ENCODE data around the gene MICAL3.
"Not testable (repeated sequence)": the region's sequence is repeated elsewhere in the genome, so short reads cannot be mapped to it uniquely, and the experiment has no call there.

Gene MICAL3

DNA sequence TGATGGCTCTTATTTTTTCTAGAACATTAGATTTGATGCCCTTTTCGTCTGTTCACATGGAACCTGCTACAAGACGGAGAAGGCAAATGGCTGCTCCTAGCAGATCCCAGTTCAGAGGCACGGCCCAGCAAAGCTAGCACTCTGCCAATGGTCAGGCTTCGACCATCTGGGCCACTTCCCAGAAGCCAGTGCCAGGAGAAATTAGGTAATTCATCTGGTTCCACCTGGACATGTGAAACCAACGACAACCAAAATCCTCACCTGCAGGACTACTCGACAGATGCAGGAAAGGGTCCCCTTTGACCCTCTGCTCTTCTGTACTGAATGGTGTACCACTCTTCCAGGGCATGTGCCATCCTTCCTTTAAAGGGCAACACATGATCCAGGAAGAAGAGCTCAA lies 25.4 kb downstream of the MICAL3 start:
- Histone ChIP-seq H3K18ac (ENCODE audit: low read length) (no peak overlapping the region), H4K5ac (ENCODE audit: low read length) (no peak overlapping the region)
- no CpG with 5 or more reads among the region's 6 CpGs for WGBS (ENCODE audit: extremely low coverage, insufficient coverage, low lambda C conversion rate)

DNA sequence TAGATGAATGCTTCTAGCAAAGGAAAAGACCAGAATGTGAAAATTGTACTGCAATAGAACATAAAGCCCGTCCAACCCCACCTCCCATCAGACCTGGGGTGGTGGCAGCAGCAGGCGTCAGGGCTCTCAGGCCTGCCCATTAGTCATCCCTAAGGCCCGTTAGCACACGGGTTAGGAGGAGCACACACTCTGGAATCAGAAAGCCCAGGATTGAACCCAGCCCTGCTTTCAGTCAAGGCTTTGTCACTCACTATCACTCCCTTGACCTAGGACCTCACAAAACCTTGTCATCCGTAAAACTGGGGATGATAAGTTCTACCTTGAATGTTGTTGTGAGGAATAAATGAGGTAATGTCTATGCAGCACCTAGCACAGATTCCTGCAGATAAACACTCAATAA lies 26.9 kb downstream of the MICAL3 start:
- Histone ChIP-seq H3K79me2 (ENCODE audit: control insufficient read depth, insufficient read depth, low read length) (peaks cover 27% of the 10 kb centered on the region), H2BK120ac (ENCODE audit: low read depth, low read length) (no peak overlapping the region), H3K4me3 (ENCODE audit: low read length) (no peak overlapping the region), H4K5ac (ENCODE audit: low read length) (no peak overlapping the region), H3K18ac (ENCODE audit: low read length) (no peak overlapping the region), H3K4me1 (ENCODE audit: control insufficient read depth, low read depth, low read length) (no peaks in the 10 kb centered on the region), H3K27ac (ENCODE audit: low read depth, low read length) (no peak overlapping the region), H3K79me1 (ENCODE audit: low read length) (peaks cover 17% of the 10 kb centered on the region), H3K36me3 (ENCODE audit: control insufficient read depth, insufficient read depth, low read length) (no peaks in the 10 kb centered on the region), H3K56ac (ENCODE audit: low read length) (no peak overlapping the region), H3K4me2 (ENCODE audit: low read length) (no peak overlapping the region), H3K23ac (ENCODE audit: low read length) (no peak overlapping the region), H2BK5ac (ENCODE audit: low read length) (no peak overlapping the region), H3K27me3 (ENCODE audit: insufficient read depth, low read length, poor library complexity) (no peaks in the 10 kb centered on the region), H3K4ac (ENCODE audit: low read depth, low read length) (no peak overlapping the region), H2AK5ac (ENCODE audit: low read length) (no peak overlapping the region), H4K8ac (ENCODE audit: low read depth, low read length) (no peak overlapping the region), H3K9ac (ENCODE audit: low read length) (no peak overlapping the region), H2BK15ac (replicated peaks; ENCODE audit: low read depth) (no peak overlapping the region)
- no CpG with 5 or more reads among the region's 5 CpGs for WGBS (ENCODE audit: extremely low coverage, insufficient coverage, low lambda C conversion rate)
- DNase-seq = no peak

More for the DNA sequence above, 25.4 kb downstream of the MICAL3 start:
- Histone ChIP-seq H3K79me2 (ENCODE audit: control insufficient read depth, insufficient read depth, low read length) (peaks cover 26% of the 10 kb centered on the region), H3K4ac (ENCODE audit: low read depth, low read length) (no peak overlapping the region), H3K27ac (ENCODE audit: low read depth, low read length) (no peak overlapping the region), H3K79me1 (ENCODE audit: low read length) (peaks cover 16% of the 10 kb centered on the region), H2BK5ac (ENCODE audit: low read length) (no peak overlapping the region), H3K4me2 (ENCODE audit: low read length) (no peak overlapping the region), H4K8ac (ENCODE audit: low read depth, low read length) (no peak overlapping the region), H3K4me3 (ENCODE audit: low read length) (no peak overlapping the region), H2BK120ac (ENCODE audit: low read depth, low read length) (no peak overlapping the region), H3K4me1 (ENCODE audit: control insufficient read depth, low read depth, low read length) (no peaks in the 10 kb centered on the region), H2BK15ac (replicated peaks; ENCODE audit: low read depth) (no peak overlapping the region), H3K27me3 (ENCODE audit: insufficient read depth, low read length, poor library complexity) (no peaks in the 10 kb centered on the region), H2AK5ac (ENCODE audit: low read length) (no peak overlapping the region), H3K36me3 (ENCODE audit: control insufficient read depth, insufficient read depth, low read length) (no peaks in the 10 kb centered on the region), H3K56ac (ENCODE audit: low read length) (no peak overlapping the region), H3K23ac (ENCODE audit: low read length) (no peak overlapping the region), H3K9ac (ENCODE audit: low read length) (no peak overlapping the region)
- no peak for DNase-seq

GRCh38 chr22:17995256-17995655 lies 29.1 kb downstream of the MICAL3 start:
- not testable (repeated sequence) for H3K4me3 ChIP-seq (ENCODE audit: low read length); H3K18ac ChIP-seq (ENCODE audit: low read length); DNase-seq; H3K23ac ChIP-seq (ENCODE audit: low read length); H2BK5ac ChIP-seq (ENCODE audit: low read length); H3K27me3 ChIP-seq (ENCODE audit: insufficient read depth, low read length, poor library complexity); H3K4me1 ChIP-seq (ENCODE audit: control insufficient read depth, low read depth, low read length); H3K56ac ChIP-seq (ENCODE audit: low read length); H2BK15ac ChIP-seq (replicated peaks; ENCODE audit: low read depth); H3K9ac ChIP-seq (ENCODE audit: low read length); H3K4ac ChIP-seq (ENCODE audit: low read depth, low read length); H3K36me3 ChIP-seq (ENCODE audit: control insufficient read depth, insufficient read depth, low read length); H3K4me2 ChIP-seq (ENCODE audit: low read length); H2BK120ac ChIP-seq (ENCODE audit: low read depth, low read length); H3K27ac ChIP-seq (ENCODE audit: low read depth, low read length); H4K8ac ChIP-seq (ENCODE audit: low read depth, low read length); H2AK5ac ChIP-seq (ENCODE audit: low read length); H4K5ac ChIP-seq (ENCODE audit: low read length)
- Histone ChIP-seq H3K79me2 (ENCODE audit: control insufficient read depth, insufficient read depth, low read length) (peaks cover 35% of the 10 kb centered on the region), H3K79me1 (ENCODE audit: low read length) (peaks cover 25% of the 10 kb centered on the region)
- no CpG with 5 or more reads among the region's 6 CpGs for WGBS (ENCODE audit: extremely low coverage, insufficient coverage, low lambda C conversion rate)

DNA sequence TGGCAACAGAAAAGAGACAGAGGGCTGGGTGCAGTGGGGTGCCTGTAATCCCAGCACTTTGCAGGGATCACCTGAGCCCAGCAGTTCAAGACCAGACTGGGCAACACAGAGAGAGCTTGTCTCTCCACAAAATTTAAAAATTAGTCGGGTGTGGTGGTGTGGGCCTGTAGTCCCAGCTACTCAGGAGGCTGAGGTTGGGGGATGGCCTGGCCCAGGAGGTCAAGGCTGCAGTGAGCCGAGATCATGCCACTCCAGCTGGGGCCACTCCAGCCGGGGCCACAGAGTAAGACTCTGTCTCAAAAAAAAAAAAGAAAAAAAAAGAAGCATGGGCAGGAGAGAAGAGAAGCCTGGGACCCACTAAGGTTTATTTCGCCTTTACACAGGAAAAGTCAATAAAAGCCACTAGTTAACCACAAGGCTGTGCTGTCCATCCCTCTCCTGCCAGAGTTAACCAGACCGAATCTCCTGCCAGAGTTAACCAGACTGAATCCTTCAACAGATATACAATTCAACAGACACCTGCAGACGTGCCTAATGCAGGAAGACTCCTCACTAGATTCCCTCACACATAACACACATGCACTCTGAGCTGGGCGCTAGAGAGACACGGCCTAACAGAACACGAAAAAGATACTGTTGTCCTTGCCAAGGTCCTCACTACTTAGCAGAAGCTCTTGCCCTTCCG lies 29.8 kb downstream of the MICAL3 start:
- WGBS (ENCODE audit: extremely low coverage, insufficient coverage, low lambda C conversion rate) = no CpG with 5 or more reads among the region's 10 CpGs
- peaks cover 25% of the 10 kb centered on the region for H3K79me1 ChIP-seq (ENCODE audit: low read length)
- H3K23ac ChIP-seq (ENCODE audit: low read length) = no peak overlapping the region
- H3K4me2 ChIP-seq (ENCODE audit: low read length) = no peak overlapping the region
- H3K36me3 ChIP-seq (ENCODE audit: control insufficient read depth, insufficient read depth, low read length) = no peaks in the 10 kb centered on the region
- H3K18ac ChIP-seq (ENCODE audit: low read length) = no peak overlapping the region
- no peak overlapping the region for H4K5ac ChIP-seq (ENCODE audit: low read length)
- no peaks in the 10 kb centered on the region for H3K4me1 ChIP-seq (ENCODE audit: control insufficient read depth, low read depth, low read length)
- H3K27me3 ChIP-seq (ENCODE audit: insufficient read depth, low read length, poor library complexity) = no peaks in the 10 kb centered on the region
- no peak overlapping the region for H3K27ac ChIP-seq (ENCODE audit: low read depth, low read length)
- no peak overlapping the region for H3K9ac ChIP-seq (ENCODE audit: low read length)
- no peak overlapping the region for H2BK5ac ChIP-seq (ENCODE audit: low read length)
- no peak overlapping the region for H2AK5ac ChIP-seq (ENCODE audit: low read length)
- no peak overlapping the region for H2BK120ac ChIP-seq (ENCODE audit: low read depth, low read length)
- no peak overlapping the region for H3K4me3 ChIP-seq (ENCODE audit: low read length)
- H4K8ac ChIP-seq (ENCODE audit: low read depth, low read length) = no peak overlapping the region
- H2BK15ac ChIP-seq (replicated peaks; ENCODE audit: low read depth) = no peak overlapping the region
- DNase-seq = no peak
- no peak overlapping the region for H3K4ac ChIP-seq (ENCODE audit: low read depth, low read length)
- peaks cover 38% of the 10 kb centered on the region for H3K79me2 ChIP-seq (ENCODE audit: control insufficient read depth, insufficient read depth, low read length)
- no peak overlapping the region for H3K56ac ChIP-seq (ENCODE audit: low read length)

DNA sequence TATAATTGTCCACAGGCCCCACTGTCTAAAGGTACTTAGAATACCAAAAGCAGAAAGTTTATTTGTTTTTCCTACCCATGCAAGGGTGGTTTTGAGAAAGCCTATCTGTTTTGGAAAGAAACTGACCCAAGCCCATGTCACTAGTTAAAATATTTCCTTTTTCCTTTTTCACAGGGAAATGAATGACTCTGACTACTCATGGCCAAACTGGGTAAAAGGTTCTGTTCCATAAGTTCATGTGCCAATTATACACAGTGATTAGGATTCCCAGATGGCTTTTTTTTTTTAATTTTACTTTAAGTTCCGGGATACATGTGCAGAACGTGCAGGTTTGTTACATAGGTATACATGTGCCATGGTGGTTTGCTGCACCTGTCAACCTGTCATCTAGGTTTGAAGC lies 31.4 kb downstream of the MICAL3 start:
- not testable (repeated sequence) for H3K4me1 ChIP-seq (ENCODE audit: control insufficient read depth, low read depth, low read length); DNase-seq; H3K27ac ChIP-seq (ENCODE audit: low read depth, low read length); H3K18ac ChIP-seq (ENCODE audit: low read length); H3K36me3 ChIP-seq (ENCODE audit: control insufficient read depth, insufficient read depth, low read length); H3K4me3 ChIP-seq (ENCODE audit: low read length); H3K4ac ChIP-seq (ENCODE audit: low read depth, low read length); H3K56ac ChIP-seq (ENCODE audit: low read length); H3K9ac ChIP-seq (ENCODE audit: low read length); H2BK120ac ChIP-seq (ENCODE audit: low read depth, low read length); H4K5ac ChIP-seq (ENCODE audit: low read length); H3K27me3 ChIP-seq (ENCODE audit: insufficient read depth, low read length, poor library complexity); H2AK5ac ChIP-seq (ENCODE audit: low read length); H3K23ac ChIP-seq (ENCODE audit: low read length); H3K4me2 ChIP-seq (ENCODE audit: low read length); H2BK5ac ChIP-seq (ENCODE audit: low read length); H4K8ac ChIP-seq (ENCODE audit: low read depth, low read length); H2BK15ac ChIP-seq (replicated peaks; ENCODE audit: low read depth)
- no CpG with 5 or more reads among the region's 2 CpGs for WGBS (ENCODE audit: extremely low coverage, insufficient coverage, low lambda C conversion rate)
- Histone ChIP-seq H3K79me2 (ENCODE audit: control insufficient read depth, insufficient read depth, low read length) (peaks cover 32% of the 10 kb centered on the region), H3K79me1 (ENCODE audit: low read length) (peaks cover 25% of the 10 kb centered on the region)

GRCh38 chr22:17991992-17992391 lies 32.4 kb downstream of the MICAL3 start:
- not testable (repeated sequence) for H3K4me1 ChIP-seq (ENCODE audit: control insufficient read depth, low read depth, low read length); H3K9ac ChIP-seq (ENCODE audit: low read length); H3K27ac ChIP-seq (ENCODE audit: low read depth, low read length); H3K4me2 ChIP-seq (ENCODE audit: low read length); H4K8ac ChIP-seq (ENCODE audit: low read depth, low read length); H2BK5ac ChIP-seq (ENCODE audit: low read length); H4K5ac ChIP-seq (ENCODE audit: low read length); H3K4me3 ChIP-seq (ENCODE audit: low read length); H3K4ac ChIP-seq (ENCODE audit: low read depth, low read length); H2AK5ac ChIP-seq (ENCODE audit: low read length); DNase-seq; H3K23ac ChIP-seq (ENCODE audit: low read length); H2BK120ac ChIP-seq (ENCODE audit: low read depth, low read length); H3K36me3 ChIP-seq (ENCODE audit: control insufficient read depth, insufficient read depth, low read length); H2BK15ac ChIP-seq (replicated peaks; ENCODE audit: low read depth); H3K27me3 ChIP-seq (ENCODE audit: insufficient read depth, low read length, poor library complexity); H3K56ac ChIP-seq (ENCODE audit: low read length); H3K18ac ChIP-seq (ENCODE audit: low read length)
- WGBS (ENCODE audit: extremely low coverage, insufficient coverage, low lambda C conversion rate) = no CpG with 5 or more reads among the region's 4 CpGs
- H3K79me2 ChIP-seq (ENCODE audit: control insufficient read depth, insufficient read depth, low read length) = peaks cover 32% of the 10 kb centered on the region
- peaks cover 24% of the 10 kb centered on the region for H3K79me1 ChIP-seq (ENCODE audit: low read length)

Measured in mesendoderm (in vitro differentiated cells).